H9 (cell line): ENCODE measurements around the gene NEK8. TPM values are rescaled to one million over a fixed set of nuclear protein-coding genes. Genes with fewer than 3 reads are reported as not detected.

ENCODE experiments used
- DNase-seq: peaks from one replicate; pipeline ENCODE4 v3.0.0-alpha.2; 2017
- H2AFZ ChIP-seq: one replicate; pipeline ENCODE4 v1.6.1; 2013; ENCODE audit warnings: mild to moderate bottlenecking, low read length, control low read depth, moderate library complexity
- H2AK5ac ChIP-seq: 2 replicates; pipeline ENCODE4 v1.6.1; 2013; ENCODE audit warnings: low read length, control low read depth, mixed read lengths; ENCODE audit not compliant: insufficient read length
- H2BK120ac ChIP-seq: one replicate; pipeline ENCODE4 v1.6.1; 2013; ENCODE audit warnings: low read depth, mild to moderate bottlenecking, low read length, control low read depth, inconsistent platforms; ENCODE audit not compliant: poor library complexity, severe bottlenecking
- H2BK12ac ChIP-seq: 2 replicates; pipeline ENCODE4 v1.6.1; 2013; ENCODE audit warnings: low read length, control low read depth, mixed read lengths, low read depth; ENCODE audit not compliant: insufficient read length
- H2BK15ac ChIP-seq: 2 replicates; pipeline ENCODE4 v1.6.1; 2013; ENCODE audit warnings: low read depth, low read length, control low read depth
- H2BK20ac ChIP-seq: one replicate; pipeline ENCODE4 v1.6.1; 2013; ENCODE audit warnings: low read depth, mild to moderate bottlenecking, low read length, control low read depth, inconsistent platforms; ENCODE audit not compliant: poor library complexity, severe bottlenecking
- H2BK5ac ChIP-seq: 2 replicates; pipeline ENCODE4 v1.6.1; 2013; ENCODE audit warnings: low read length, control low read depth, mixed read lengths; ENCODE audit not compliant: insufficient read length
- H3K14ac ChIP-seq: 2 replicates; pipeline ENCODE4 v1.6.1; 2013; ENCODE audit warnings: low read length, control low read depth; ENCODE audit not compliant: insufficient read depth
- H3K18ac ChIP-seq: 2 replicates; pipeline ENCODE4 v1.6.1; 2013; ENCODE audit warnings: low read depth, mild to moderate bottlenecking, mixed read lengths, low read length, control low read depth; ENCODE audit not compliant: insufficient read length
- H3K23ac ChIP-seq: 2 replicates; pipeline ENCODE4 v1.6.1; 2013; ENCODE audit warnings: low read length, control low read depth, mixed read lengths, low read depth; ENCODE audit not compliant: insufficient read length
- H3K23me2 ChIP-seq: 2 replicates; pipeline ENCODE4 v1.6.1; 2013; ENCODE audit warnings: low read depth, mild to moderate bottlenecking, mixed read lengths, low read length, control low read depth; ENCODE audit not compliant: insufficient read length, poor library complexity, severe bottlenecking
- H3K27ac ChIP-seq: 2 replicates; pipeline ENCODE4 v1.5.1; 2013; ENCODE audit warnings: low read length, control low read depth, mixed read lengths, low read depth; ENCODE audit not compliant: insufficient read length
- H3K27me3 ChIP-seq: 2 replicates; pipeline ENCODE4 v1.6.1; 2013; ENCODE audit warnings: low read length, control low read depth, inconsistent platforms; ENCODE audit not compliant: insufficient read depth
- H3K4ac ChIP-seq: 2 replicates; pipeline ENCODE4 v1.6.1; 2013; ENCODE audit warnings: low read depth, mild to moderate bottlenecking, control low read depth, inconsistent platforms, low read length, moderate library complexity
- H3K4me1 ChIP-seq: 2 replicates; pipeline ENCODE4 v1.6.1; 2013; ENCODE audit warnings: low read length, control low read depth, inconsistent platforms; ENCODE audit not compliant: insufficient read depth
- H3K4me2 ChIP-seq: 2 replicates; pipeline ENCODE4 v1.6.1; 2013; ENCODE audit warnings: low read length, control low read depth, mixed read lengths; ENCODE audit not compliant: insufficient read length, insufficient read depth
- H3K56ac ChIP-seq: 2 replicates; pipeline ENCODE4 v1.6.1; 2013; ENCODE audit warnings: low read depth, mild to moderate bottlenecking, mixed read lengths, low read length, control low read depth; ENCODE audit not compliant: insufficient read length
- H3K79me1 ChIP-seq: 2 replicates; pipeline ENCODE4 v1.6.1; 2013; ENCODE audit warnings: low read depth, mild to moderate bottlenecking, moderate library complexity, low read length, control low read depth, inconsistent platforms; ENCODE audit not compliant: insufficient read depth, poor library complexity, severe bottlenecking
- H3K79me2 ChIP-seq: 2 replicates; pipeline ENCODE4 v1.6.1; 2013; ENCODE audit warnings: low read length, control low read depth, inconsistent platforms; ENCODE audit not compliant: insufficient read depth
- H3K9ac ChIP-seq: 2 replicates; pipeline ENCODE4 v1.6.1; 2013; ENCODE audit warnings: low read length, control low read depth, mixed read lengths; ENCODE audit not compliant: insufficient read length; ENCODE audit errors: extremely low read depth
- H3K9me3 ChIP-seq: one replicate; pipeline ENCODE4 v1.6.1; 2013; ENCODE audit warnings: low read depth, low read length, inconsistent platforms; ENCODE audit not compliant: control insufficient read depth
- H3T11ph ChIP-seq: one replicate; pipeline ENCODE4 v1.6.1; 2013; ENCODE audit warnings: mild to moderate bottlenecking, low read length, control low read depth, inconsistent platforms
- H4K20me1 ChIP-seq: one replicate; pipeline ENCODE4 v1.6.1; 2013; ENCODE audit not compliant: control insufficient read depth, insufficient read length, insufficient read depth
- H4K5ac ChIP-seq: 2 replicates; pipeline ENCODE4 v1.6.1; 2013; ENCODE audit warnings: low read depth, mild to moderate bottlenecking, mixed read lengths, low read length, control low read depth; ENCODE audit not compliant: insufficient read length
- H4K8ac ChIP-seq: replicated peaks from 2 replicates; pipeline ENCODE4 v1.6.1; 2013; ENCODE audit warnings: low read length, control low read depth, mixed read lengths, low read depth; ENCODE audit not compliant: insufficient read length
- H4K91ac ChIP-seq: 2 replicates; pipeline ENCODE4 v1.6.1; 2013; ENCODE audit warnings: low read depth, mild to moderate bottlenecking, moderate library complexity, mixed read lengths, low read length, control low read depth; ENCODE audit not compliant: insufficient read length
- H3K27ac Mint-ChIP-seq, 3 experiments: 2 replicates in 2 of 3; 3 replicates in 1 of 3; pipeline ENCODE4 v1.8.0; 2020 to 2021; ENCODE audit warnings: mixed read lengths in 3 of 3, mild to moderate bottlenecking in 1 of 3, moderate library complexity in 1 of 3
- H3K27me3 Mint-ChIP-seq: 2 replicates; pipeline ENCODE4 v1.8.0; 2021; ENCODE audit warnings: low read depth, mild to moderate bottlenecking, moderate library complexity, mixed read lengths
- H3K36me3 Mint-ChIP-seq, 3 experiments: 2 replicates in 2 of 3; 3 replicates in 1 of 3; pipeline ENCODE4 v1.8.0; 2020 to 2021; ENCODE audit warnings: low read depth in 3 of 3, mixed read lengths in 3 of 3; ENCODE audit not compliant: insufficient read depth in 1 of 3
- H3K4me1 Mint-ChIP-seq, 2 experiments: 2 replicates each; pipeline ENCODE4 v1.8.0; 2020; ENCODE audit warnings: mixed read lengths in 2 of 2
- H3K4me3 Mint-ChIP-seq, 2 experiments: 2 replicates in 1 of 2; 3 replicates in 1 of 2; pipeline ENCODE4 v1.8.0; 2020 to 2021; ENCODE audit warnings: mild to moderate bottlenecking in 2 of 2, mixed read lengths in 2 of 2, moderate library complexity in 1 of 2
- H3K9me3 Mint-ChIP-seq, 2 experiments: 2 replicates in 1 of 2; 3 replicates in 1 of 2; pipeline ENCODE4 v1.8.0; 2020; ENCODE audit warnings: mild to moderate bottlenecking in 2 of 2, mixed read lengths in 2 of 2, moderate library complexity in 1 of 2
- CTCF ChIP-seq: fragments of 200-600 bp; sonication (generic); conservative IDR thresholded peaks from 3 replicates; pipeline ENCODE4 v1.8.0; 2021; ENCODE audit warnings: antibody characterized with exemption, mild to moderate bottlenecking
- WGBS: extraction: QIAGEN DNeasy Blood & Tissue Kit; methylation state at CpG from one replicate; pipeline ENCODE4 v1.1.7; 2013; ENCODE audit warnings: missing lambda C conversion rate, low lambda C conversion rate, mixed read lengths; ENCODE audit not compliant: insufficient read length; ENCODE audit errors: extremely low coverage; 5-methylcytosine and 5-hydroxymethylcytosine counted together
- total RNA-seq: library from RNA; stranded (reverse); gene quantifications from 2 replicates; pipeline ENCODE4 v1.2.1, GENCODE V29; 2021

Gene NEK8
- total RNA-seq, 1 experiment from 2014 or later = 18.8 TPM

DNA sequence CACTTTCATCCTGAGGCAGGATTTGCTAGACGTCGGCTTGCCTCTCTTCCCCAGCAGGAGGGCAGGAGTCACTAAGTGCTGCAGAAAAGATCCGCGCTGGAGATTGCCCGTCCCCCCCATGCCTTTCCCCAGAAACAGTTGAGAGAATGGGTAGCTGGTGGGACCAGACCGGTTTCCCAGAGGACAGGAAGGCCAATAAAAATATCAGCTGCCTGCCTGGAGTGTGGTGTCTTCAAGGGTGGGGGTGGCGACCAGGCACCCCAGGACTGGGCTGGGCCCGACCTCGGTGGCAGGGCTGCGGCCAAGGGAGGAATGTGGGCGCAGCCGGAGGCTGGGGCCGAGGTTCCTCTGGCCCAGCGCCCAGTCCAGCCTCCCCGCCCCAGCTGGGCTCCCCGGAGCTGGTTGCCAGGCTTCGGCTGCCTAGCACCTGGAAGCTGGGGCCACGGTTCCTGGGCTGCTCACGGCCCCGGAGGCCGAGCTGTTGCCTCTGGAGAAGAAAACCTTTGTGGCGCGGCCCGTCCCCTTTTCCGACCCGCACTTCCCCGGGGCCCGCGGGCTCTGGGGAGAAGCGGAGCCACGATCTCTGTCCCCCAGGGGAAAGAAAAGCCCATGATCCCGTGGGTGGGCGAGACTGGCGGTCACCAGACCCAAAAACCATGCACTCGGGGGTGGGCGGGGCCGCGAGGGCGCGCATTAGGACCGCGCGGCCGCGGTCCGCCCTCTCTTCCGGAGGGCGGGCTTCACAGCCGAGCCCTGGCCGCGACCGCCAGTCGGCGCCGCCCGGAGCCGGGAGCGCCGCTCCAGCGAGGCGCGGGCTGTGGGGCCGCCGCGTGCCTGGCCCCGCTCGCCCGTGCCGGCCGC lies 14.9 kb downstream of the NEK8 start, which contains the start of gene TRAF4:
TSS of gene TRAF4 (plus strand) at position 769 of the 861 bp plus-strand sequence. CDS start 102 bp downstream, outside the sequence.
- no peak within 1 kb of the TSS for H2AK5ac ChIP-seq
- peak within 1 kb of the TSS; percentile 100 for H3K14ac ChIP-seq
- H2BK5ac ChIP-seq = peak within 1 kb of the TSS; percentile 45
- WGBS = no CpG with 5 or more reads among the region's 70 CpGs
- peaks cover 5% of the 10 kb centered on the region; the same call in 1 of the 2 replicates for H3K4me1 ChIP-seq
- H3T11ph ChIP-seq = peak within 1 kb of the TSS; percentile 92
- no peak within 1 kb of the TSS for H3K23ac ChIP-seq
- H3K4me2 ChIP-seq = peak within 1 kb of the TSS; percentile 84
- H2BK12ac ChIP-seq = peak within 1 kb of the TSS; percentile 15
- H3K18ac ChIP-seq = peak within 1 kb of the TSS; percentile 98
- peak within 1 kb of the TSS; percentile 62 for H2BK15ac ChIP-seq
- no peaks in the 10 kb centered on the region for H4K20me1 ChIP-seq
- no peaks in the 10 kb centered on the region for H3K27me3 ChIP-seq
- H3K56ac ChIP-seq = no peak within 1 kb of the TSS
- Mint-ChIP-seq H3K27ac (peak within 1 kb of the TSS; percentile 95 to 98 (median 97)), H3K4me1 (peaks cover 10 to 30% of the 10 kb centered on the region in 2 experiments), H3K36me3 (peaks cover 23 to 57% (median 34%) of the 10 kb centered on the region in 3 experiments; a peak in 6 of 7 replicates), H3K4me3 (peak within 1 kb of the TSS; percentile 87 to 93), H3K27me3 (no peaks in the 10 kb centered on the region; the same call in none of the 2 replicates), H3K9me3 (no peaks in the 10 kb centered on the region)
- peaks cover 15% of the 10 kb centered on the region for H3K23me2 ChIP-seq
- H3K4ac ChIP-seq = peak within 1 kb of the TSS; percentile 39
- H3K9me3 ChIP-seq = no peaks in the 10 kb centered on the region
- peak within 1 kb of the TSS; percentile 95 for H3K9ac ChIP-seq
- no peaks in the 10 kb centered on the region for H3K79me1 ChIP-seq
- H2AFZ ChIP-seq = no peak within 1 kb of the TSS
- H4K91ac ChIP-seq = peak within 1 kb of the TSS; percentile 82
- TF ChIP-seq CTCF = no peak
- H2BK20ac ChIP-seq = no peak within 1 kb of the TSS
- H3K79me2 ChIP-seq = peaks cover 16% of the 10 kb centered on the region; the same call in 1 of the 2 replicates
- peak within 1 kb of the TSS; percentile 24 for H4K5ac ChIP-seq
- DNase-seq = peak; percentile 98
- peak within 1 kb of the TSS; percentile 93 for H2BK120ac ChIP-seq
- H3K27ac ChIP-seq = peak within 1 kb of the TSS; percentile 61
- H4K8ac ChIP-seq = peak within 1 kb of the TSS; percentile 20
